B cell (primary cell): ENCODE results near the gene TKFC.

Experiments used
- CTCF ChIP-seq: fragments of 200-600 bp; IDR thresholded peaks from one replicate; pipeline ENCODE4 v1.8.0; 2022; ENCODE audit warnings: antibody characterized with exemption, mild to moderate bottlenecking
- EZH2 ChIP-seq: IDR thresholded peaks from 2 replicates; pipeline ENCODE4 v1.6.1; 2012; ENCODE audit warnings: borderline replicate concordance, low read depth, mild to moderate bottlenecking, moderate library complexity, low read length; ENCODE audit not compliant: insufficient read depth, poor library complexity, severe bottlenecking

GRCh38 chr11:61361741-61362541 is 28.9 kb downstream of the TKFC start, which contains the start of the genes CYB561A3 and TMEM138:
- TF ChIP-seq CTCF (no peak), EZH2 (no peak)
